NCI-H2081 treated with DMSO at 0.1 percent for 48 hours (cell line): ENCODE results near the gene MS4A10.

Source experiments
- DNase-seq: peaks from one replicate; lab custom pipeline; 2025; lab: John Stamatoyannopoulos, UW

The MS4A10 gene

DNA sequence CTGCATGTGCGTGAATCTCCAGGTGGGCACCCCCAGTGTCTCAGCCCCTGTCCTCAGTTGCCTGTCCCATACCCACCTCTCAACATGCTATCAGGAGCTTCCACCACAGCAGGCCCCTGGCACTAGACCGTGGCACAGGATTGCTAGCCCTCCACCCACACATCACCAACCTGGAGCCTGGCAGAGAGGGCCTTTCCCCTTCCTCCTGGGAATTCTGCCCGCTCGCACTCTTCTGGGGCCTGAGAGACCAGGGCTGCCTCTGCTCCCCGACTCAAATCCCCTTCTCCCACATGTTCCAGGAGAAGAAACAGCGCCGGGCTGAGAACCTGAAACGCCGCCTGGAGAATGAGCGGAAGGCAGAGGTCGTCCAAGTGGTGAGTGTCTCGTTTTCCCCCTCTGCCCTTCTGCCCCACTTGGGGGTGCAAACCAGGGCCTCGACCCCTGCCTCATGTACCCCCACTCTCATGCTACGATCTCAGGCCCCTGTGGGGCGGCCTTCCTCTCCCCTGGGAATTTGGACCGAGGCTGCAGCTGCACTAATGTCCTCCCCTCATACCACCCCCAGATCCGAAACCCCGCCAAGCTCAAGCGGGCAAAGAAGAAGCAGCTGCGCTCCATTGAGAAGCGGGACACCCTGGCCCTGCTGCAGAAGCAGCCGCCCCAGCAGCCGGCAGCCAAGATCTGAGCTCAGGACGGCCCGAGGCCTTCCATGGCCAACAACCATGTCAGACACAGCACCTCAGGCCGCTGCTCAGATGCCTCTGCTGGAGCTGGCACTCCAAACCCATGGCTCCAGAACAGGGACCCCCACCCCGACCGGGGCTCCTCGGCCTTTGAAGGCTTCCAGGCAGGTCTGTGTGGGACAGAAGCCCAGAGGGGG lies 64.7 kb downstream of the MS4A10 start:
- no peak for DNase-seq
